ENCODE data around the gene GGPS1. TPM values are rescaled to one million over a fixed set of nuclear protein-coding genes. Genes with fewer than 3 reads are reported as not detected.

The GGPS1 gene
- total RNA-seq, 1 experiment from 2014 or later = 37.3 TPM

- TF ChIP-seq ZNF532 (CRISPR knock-in tag; IDR thresholded peaks at IDR 0.05; ENCODE audit: borderline replicate concordance) (no peak), ARID4B (CRISPR knock-in tag; IDR thresholded peaks at IDR 0.05; ENCODE audit: borderline replicate concordance) (no peak), PRDM15 (CRISPR knock-in tag; IDR thresholded peaks at IDR 0.05) (no peak), KAT7 (CRISPR knock-in tag; IDR thresholded peaks at IDR 0.05; ENCODE audit: borderline replicate concordance) (no peak), GTF2I (CRISPR knock-in tag; conservative IDR thresholded peaks at IDR 0.05) (no peak), MLX (CRISPR knock-in tag; IDR thresholded peaks at IDR 0.05) (no peak), ATF6 (CRISPR knock-in tag; IDR thresholded peaks at IDR 0.05) (no peak), ELF4 (CRISPR knock-in tag; IDR thresholded peaks at IDR 0.05; ENCODE audit: low read depth) (no peak)
Observed at GRCh38 chr1:235339746-235340145, 11.4 kb downstream of the GGPS1 start (continued).

GRCh38 chr1:235341334-235341733 lies 13.0 kb downstream of the GGPS1 start:
- ATAC-seq = no peak
- CTCF ChIA-PET = no interaction called here
- no peak for DNase-seq (ENCODE audit: low spot score)
- Mint-ChIP-seq H3K36me3 (peaks cover 36% of the 10 kb centered on the region), H3K9me3 (no peaks in the 10 kb centered on the region), H3K4me3 (no peak overlapping the region), H3K4me1 (no peaks in the 10 kb centered on the region), H3K27ac (no peak overlapping the region), H3K27me3 (ENCODE audit: low read depth) (no peaks in the 10 kb centered on the region)
- POLR2A ChIA-PET = no interaction called here
- TF ChIP-seq TP53 (CRISPR knock-in tag; IDR thresholded peaks at IDR 0.05) (no peak), ZBTB21 (CRISPR knock-in tag; IDR thresholded peaks at IDR 0.05; ENCODE audit: borderline replicate concordance) (no peak)
